Lung (tissue), 12 donors: ENCODE data around the gene BARD1. TPM values are rescaled to one million over a fixed set of nuclear protein-coding genes. Genes with fewer than 3 reads are reported as not detected.

Source experiments
- ATAC-seq: fragments of 200-7000 bp; cut with Tn5 transposase; one replicate; pipeline ENCODE4 v1.9.1; 2020; ENCODE audit warnings: moderate number of reproducible peaks; ENCODE audit not compliant: insufficient read depth, low FRiP score
- DNase-seq, 3 donors: peaks; one replicate each; pipeline ENCODE4 v3.0.0-alpha.2; 2013 to 2017
- H3K27ac ChIP-seq, 2 donors: one replicate each; pipeline ENCODE4 v1.5.1; 2013; ENCODE audit warnings: mild to moderate bottlenecking in 2 of 2, moderate library complexity in 2 of 2, control low read depth in 1 of 2, inconsistent platforms in 1 of 2, low read depth in 1 of 2, low read length in 1 of 2
- H3K27me3 ChIP-seq, 3 donors: one replicate each; pipeline ENCODE4 v1.5.1; 2013; ENCODE audit warnings: low read length in 2 of 3; ENCODE audit not compliant: control insufficient read depth in 3 of 3, insufficient read depth in 3 of 3
- H3K36me3 ChIP-seq, 4 donors: one replicate each; pipeline ENCODE4 v1.5.1; 2013; ENCODE audit warnings: low read length in 4 of 4, mild to moderate bottlenecking in 1 of 4, moderate library complexity in 1 of 4; ENCODE audit not compliant: control insufficient read depth in 4 of 4, insufficient read depth in 4 of 4
- H3K4me1 ChIP-seq, 5 donors: one replicate each; pipeline ENCODE4 v1.5.1; 2013; ENCODE audit warnings: low read length in 5 of 5, mild to moderate bottlenecking in 2 of 5, moderate library complexity in 1 of 5; ENCODE audit not compliant: control insufficient read depth in 5 of 5, insufficient read depth in 5 of 5
- H3K4me3 ChIP-seq: one replicate; pipeline ENCODE4 v1.5.1; 2013; ENCODE audit warnings: mild to moderate bottlenecking, control low read depth, moderate library complexity
- H3K9ac ChIP-seq, 2 donors: one replicate each; pipeline ENCODE4 v1.5.1; 2013; ENCODE audit warnings: low read length in 2 of 2, control low read depth in 1 of 2; ENCODE audit not compliant: insufficient read depth in 1 of 2
- H3K9me3 ChIP-seq, 4 donors: one replicate each; pipeline ENCODE4 v1.5.1; 2013; ENCODE audit warnings: low read length in 3 of 4, mild to moderate bottlenecking in 1 of 4, moderate library complexity in 1 of 4; ENCODE audit not compliant: control insufficient read depth in 4 of 4, insufficient read depth in 3 of 4
- WGBS, 2 donors: extraction: QIAGEN DNeasy Blood & Tissue Kit; methylation state at CpG; one replicate each; pipeline ENCODE4 v1.1.7; 2013; 5-methylcytosine and 5-hydroxymethylcytosine counted together
- polyA plus RNA-seq, 2 donors: library from polyadenylated mRNA; stranded (reverse); fragments of 200-250 nt; gene quantifications; one replicate each; pipeline ENCODE4 v1.2.1, GENCODE V29; 2013
- total RNA-seq, 2 donors: library from RNA; depleted of rRNA in 1 of 2; stranded (reverse); fragments of >200 nt in 1 of 2; gene quantifications; one replicate each; pipeline ENCODE4 v1.2.1, GENCODE V29; 2014 to 2021
- TF ChIP-seq, protein P1 (sequence below): IDR thresholded peaks from 2 replicates; pipeline ENCODE4 v1.5.1; 2012; ENCODE audit warnings: mild to moderate bottlenecking; ENCODE audit errors: control extremely low read depth, extremely low read depth
- donor health status: control.
- donor health status: control.
- donor health status: Bipolar disorder and iron deficiency.
- donor health status: healthy.
- donor health status: DM: yes; HTN: yes; CAD: no.

BARD1 gene
- total and polyA plus RNA-seq, 4 donors = 1.9 to 33.7 (median 8.2) TPM

DNA sequence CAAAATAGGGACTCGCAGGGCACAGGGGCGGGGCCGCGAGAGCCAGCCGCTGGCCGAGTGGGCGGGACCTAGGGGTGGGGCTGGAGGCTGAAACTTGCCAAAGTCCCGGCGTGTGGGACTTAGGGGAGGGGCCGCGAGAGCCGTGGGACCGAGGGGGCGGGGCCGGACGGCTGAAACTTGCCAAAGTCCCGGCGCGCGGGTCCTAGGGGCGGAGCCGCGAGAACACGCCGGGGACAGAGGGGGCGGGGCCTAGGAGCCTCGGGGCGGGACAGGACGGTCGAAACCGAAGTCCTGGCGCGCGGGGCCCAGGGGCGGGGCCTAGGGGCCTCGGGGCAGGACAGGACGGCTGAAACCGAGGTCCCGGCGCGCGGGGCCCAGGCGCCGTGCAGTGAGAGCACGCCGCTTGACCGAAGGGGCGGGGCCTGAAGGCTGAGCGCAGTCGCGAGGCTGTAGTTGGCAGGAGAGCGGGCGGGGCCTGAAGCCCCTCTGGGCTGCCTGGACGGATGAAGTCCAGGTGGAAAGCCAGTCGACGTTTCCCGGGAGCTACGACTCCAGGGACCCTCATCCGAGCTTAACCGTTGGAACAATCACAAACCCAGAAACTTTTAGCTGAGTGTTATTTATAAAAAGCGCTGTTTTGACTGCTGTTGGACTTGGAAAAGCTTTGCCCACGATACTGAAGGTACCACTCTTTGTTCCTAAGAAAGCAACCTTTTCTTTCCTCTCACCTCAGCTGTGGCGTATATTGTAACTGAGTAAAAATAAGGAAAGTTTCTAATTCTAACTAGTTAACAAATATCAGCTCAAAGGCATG lies 475 bp upstream of the BARD1 start:
- Histone ChIP-seq H3K9me3 (no peaks in the 10 kb centered on the region), H3K36me3 (peaks cover 0 to 3% (median 0%) of the 10 kb centered on the region in 4 donors), H3K4me1 (peaks cover 2 to 14% (median 6%) of the 10 kb centered on the region in 5 donors), H3K4me3 (no peak overlapping the region), H3K27me3 (no peaks in the 10 kb centered on the region), H3K27ac (peak overlapping the region; percentile 30 to 48), H3K9ac (peak overlapping the region; percentile 72 to 100)
- ATAC-seq = peak; percentile 95
- 1% methylated on average over 62 to 63 of the region's 63 CpGs for WGBS, 2 donors
- DNase-seq = peak; percentile 99 to 100 (median 99)
- TF ChIP-seq, protein P1, sequence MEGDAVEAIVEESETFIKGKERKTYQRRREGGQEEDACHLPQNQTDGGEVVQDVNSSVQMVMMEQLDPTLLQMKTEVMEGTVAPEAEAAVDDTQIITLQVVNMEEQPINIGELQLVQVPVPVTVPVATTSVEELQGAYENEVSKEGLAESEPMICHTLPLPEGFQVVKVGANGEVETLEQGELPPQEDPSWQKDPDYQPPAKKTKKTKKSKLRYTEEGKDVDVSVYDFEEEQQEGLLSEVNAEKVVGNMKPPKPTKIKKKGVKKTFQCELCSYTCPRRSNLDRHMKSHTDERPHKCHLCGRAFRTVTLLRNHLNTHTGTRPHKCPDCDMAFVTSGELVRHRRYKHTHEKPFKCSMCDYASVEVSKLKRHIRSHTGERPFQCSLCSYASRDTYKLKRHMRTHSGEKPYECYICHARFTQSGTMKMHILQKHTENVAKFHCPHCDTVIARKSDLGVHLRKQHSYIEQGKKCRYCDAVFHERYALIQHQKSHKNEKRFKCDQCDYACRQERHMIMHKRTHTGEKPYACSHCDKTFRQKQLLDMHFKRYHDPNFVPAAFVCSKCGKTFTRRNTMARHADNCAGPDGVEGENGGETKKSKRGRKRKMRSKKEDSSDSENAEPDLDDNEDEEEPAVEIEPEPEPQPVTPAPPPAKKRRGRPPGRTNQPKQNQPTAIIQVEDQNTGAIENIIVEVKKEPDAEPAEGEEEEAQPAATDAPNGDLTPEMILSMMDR = no peak

DNA sequence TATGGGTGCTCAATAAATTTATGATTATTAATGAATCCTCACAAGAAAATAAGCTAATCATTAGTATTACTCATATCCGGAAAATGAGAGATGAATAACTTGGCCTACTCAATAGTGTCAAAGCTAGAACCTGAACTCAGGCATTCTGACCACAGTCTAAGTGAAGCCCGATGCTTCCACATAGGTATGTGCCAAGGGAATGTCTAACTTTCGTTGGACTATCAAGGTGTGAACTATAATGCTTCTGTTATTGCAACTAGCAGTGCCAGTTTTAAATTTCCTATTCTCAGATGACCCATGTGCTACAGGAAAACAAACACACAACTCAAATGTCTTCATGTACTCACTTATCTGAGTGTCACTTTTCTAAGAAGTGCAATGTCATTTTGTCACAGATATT lies 1.8 kb downstream of the BARD1 start:
- peaks cover 2 to 14% (median 6%) of the 10 kb centered on the region in 5 donors for H3K4me1 ChIP-seq
- WGBS, 2 donors = 20 to 21% methylated on average over 3 of the region's 3 CpGs
- TF ChIP-seq, protein P1 = no peak
- H3K9me3 ChIP-seq = no peaks in the 10 kb centered on the region
- no peaks in the 10 kb centered on the region for H3K27me3 ChIP-seq
- H3K27ac ChIP-seq = peak overlapping the region; percentile 11 to 47
- peaks cover 0 to 3% (median 0%) of the 10 kb centered on the region in 4 donors for H3K36me3 ChIP-seq
- no peak overlapping the region for H3K4me3 ChIP-seq
- peak overlapping the region in 1 of 2 donors; percentile 72 for H3K9ac ChIP-seq
- ATAC-seq = no peak
- peak in 2 of 3 donors; percentile 34 to 37 for DNase-seq

DNA sequence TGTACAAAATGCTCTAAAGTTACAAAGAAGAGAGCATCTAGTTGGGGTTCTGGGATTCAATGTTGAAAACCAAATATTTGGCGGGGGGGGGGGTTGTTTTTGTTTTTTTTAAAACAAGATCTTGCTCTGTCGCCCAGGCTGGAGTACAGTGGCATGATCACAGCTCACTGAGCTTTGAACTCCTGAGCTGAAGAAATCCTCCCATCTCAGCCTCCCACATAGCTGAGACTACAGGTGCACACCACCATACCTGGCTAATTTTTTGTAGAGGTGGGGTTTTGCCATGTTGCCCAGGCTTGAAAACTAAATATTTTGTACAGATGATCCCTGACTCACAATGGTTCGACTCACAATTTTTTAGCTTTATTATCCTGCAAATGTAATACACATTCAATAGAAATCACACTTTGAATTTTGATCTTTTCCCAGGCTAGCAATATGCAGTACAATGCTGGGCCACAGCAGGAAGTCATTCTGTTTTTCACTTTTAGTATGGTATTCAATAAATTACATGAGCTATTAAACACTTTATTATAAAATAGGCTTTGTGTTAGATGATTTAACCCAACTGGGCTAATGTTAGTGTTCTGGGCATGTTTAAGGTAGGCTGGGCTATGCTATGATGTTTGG lies 7.6 kb downstream of the BARD1 start:
- DNase-seq (no peak), ATAC-seq (no peak)

More for the DNA sequence above, 7.6 kb downstream of the BARD1 start:
- TF ChIP-seq, protein P1 = no peak
- Histone ChIP-seq H3K9ac (no peak overlapping the region), H3K4me3 (no peak overlapping the region), H3K27me3 (no peaks in the 10 kb centered on the region), H3K27ac (no peak overlapping the region), H3K9me3 (no peaks in the 10 kb centered on the region), H3K36me3 (peaks cover 0 to 3% (median 2%) of the 10 kb centered on the region in 4 donors), H3K4me1 (peaks cover 0 to 12% (median 2%) of the 10 kb centered on the region in 5 donors)
- WGBS, 2 donors = 84 to 92% methylated on average over 3 of the region's 3 CpGs
